ENCODE measurements around the gene DDX41.

Gene DDX41

GRCh38 chr5:177484902-177485549 is 31.7 kb downstream of the DDX41 start:
- no peak for TF ChIP-seq CTCF (IDR thresholded peaks at IDR 0.05; ENCODE audit: low read depth, low read length)
- no peak for DNase-seq (ENCODE audit: extremely low read depth, low read depth)

GRCh38 chr5:177483994-177484901 is 32.5 kb downstream of the DDX41 start:
- no peak for TF ChIP-seq CTCF (IDR thresholded peaks at IDR 0.05; ENCODE audit: low read depth, low read length)
- no peak for DNase-seq (ENCODE audit: extremely low read depth, low read depth)

- no peak for DNase-seq (ENCODE audit: extremely low read depth, low read depth)
Measured at GRCh38 chr5:177483042-177483441, 33.7 kb downstream of the DDX41 start.

GRCh38 chr5:177482359-177482795 is 34.4 kb downstream of the DDX41 start:
- no peak for TF ChIP-seq CTCF (IDR thresholded peaks at IDR 0.05; ENCODE audit: low read depth, low read length)
- no peak for DNase-seq (ENCODE audit: extremely low read depth, low read depth)

More at GRCh38 chr5:177483042-177483441, 33.7 kb downstream of the DDX41 start:
- TF ChIP-seq CTCF (IDR thresholded peaks at IDR 0.05; ENCODE audit: low read depth, low read length) = no peak

- no peak for TF ChIP-seq CTCF (IDR thresholded peaks at IDR 0.05; ENCODE audit: low read depth, low read length)
- no peak for DNase-seq (ENCODE audit: extremely low read depth, low read depth)
Measured at GRCh38 chr5:177479774-177480173, 37.0 kb downstream of the DDX41 start.

GRCh38 chr5:177478711-177479646 is 37.8 kb downstream of the DDX41 start:
- no peak for DNase-seq (ENCODE audit: extremely low read depth, low read depth)
- no peak for TF ChIP-seq CTCF (IDR thresholded peaks at IDR 0.05; ENCODE audit: low read depth, low read length)
